NT2/D1 (cell line): ENCODE data around the gene PGC.

ENCODE experiments used
- SUZ12 ChIP-seq: IDR thresholded peaks from 2 replicates; pipeline ENCODE4 v1.6.1; 2011; ENCODE audit not compliant: insufficient read length, insufficient read depth; ENCODE audit errors: extremely low read depth
- ZNF274 ChIP-seq: IDR thresholded peaks from 2 replicates; pipeline ENCODE4 v1.6.1; 2011; ENCODE audit warnings: mild to moderate bottlenecking, low read depth, low read length

DNA sequence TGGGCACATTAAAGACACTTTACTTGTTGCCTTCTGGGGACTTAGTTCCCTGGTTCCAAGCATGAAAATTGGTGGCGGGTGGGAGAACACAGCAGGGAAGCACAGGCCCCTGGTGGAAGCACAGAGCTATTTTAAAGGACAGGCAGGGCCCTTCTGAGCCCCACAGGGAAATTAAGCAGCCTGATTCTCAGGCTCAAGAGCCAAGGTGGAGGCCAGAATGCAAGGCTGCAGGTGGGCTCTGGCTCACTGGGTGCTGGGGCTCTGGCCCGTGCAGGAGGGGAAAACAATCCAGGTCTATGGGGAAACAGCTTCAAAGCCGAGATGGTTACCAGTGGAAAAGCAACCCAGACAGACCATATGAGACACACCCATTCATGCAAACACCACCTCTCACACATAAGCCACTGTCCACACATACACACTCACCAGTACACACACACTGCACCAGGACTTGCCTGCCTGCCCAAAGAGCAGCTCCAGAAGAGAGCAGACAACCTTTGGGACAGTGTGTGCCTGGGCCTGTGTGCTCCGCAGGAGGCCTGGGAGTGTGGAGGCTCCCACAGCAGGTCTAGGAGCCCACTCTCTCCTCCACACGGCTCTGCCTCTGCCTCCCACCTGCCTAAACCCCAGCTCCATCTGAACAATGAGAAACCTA, 42.4 kb downstream of the PGC start:
- TF ChIP-seq ZNF274 (no peak), SUZ12 (no peak)
